HepG2 (cell line): ENCODE data around the gene CSKMT. TPM values are rescaled to one million over a fixed set of nuclear protein-coding genes. Genes with fewer than 3 reads are reported as not detected.

Source experiments
- ATF5 ChIP-seq: sonication (generic); formaldehyde crosslinking; IDR thresholded peaks from 2 replicates; pipeline ENCODE4 v1.4.0; 2020; ENCODE audit warnings: mild to moderate bottlenecking, low read depth, missing genetic modification reagents
- FLYWCH1 ChIP-seq: sonication (generic); formaldehyde crosslinking; IDR thresholded peaks from 2 replicates; pipeline ENCODE4 v1.8.1; 2023; ENCODE audit warnings: mild to moderate bottlenecking, missing genetic modification reagents
- HES4 ChIP-seq: sonication (generic); formaldehyde crosslinking; IDR thresholded peaks from 2 replicates; pipeline ENCODE4 v1.9.0; 2021; ENCODE audit warnings: mild to moderate bottlenecking, missing genetic modification reagents, borderline replicate concordance
- HNF4A ChIP-seq: sonication (generic); formaldehyde crosslinking; IDR thresholded peaks from 2 replicates; pipeline ENCODE4 v1.4.0; 2020; ENCODE audit warnings: missing genetic modification reagents
- KDM2A ChIP-seq: sonication (generic); formaldehyde crosslinking; IDR thresholded peaks from 2 replicates; pipeline ENCODE4 v1.4.0; 2020; ENCODE audit warnings: low read depth, missing genetic modification reagents, borderline replicate concordance
- KLF13 ChIP-seq: sonication (generic); formaldehyde crosslinking; IDR thresholded peaks from 2 replicates; pipeline ENCODE4 v1.4.0; 2020; ENCODE audit warnings: mild to moderate bottlenecking, missing genetic modification reagents
- ONECUT2 ChIP-seq: sonication (generic); formaldehyde crosslinking; IDR thresholded peaks from 2 replicates; pipeline ENCODE4 v1.4.0; 2020; ENCODE audit warnings: missing genetic modification reagents
- SRF ChIP-seq: IDR thresholded peaks from 2 replicates; pipeline ENCODE4 v1.6.1; 2011; ENCODE audit warnings: mild to moderate bottlenecking, low read depth, low read length, moderate library complexity
- TIGD3 ChIP-seq: sonication (generic); formaldehyde crosslinking; IDR thresholded peaks from 2 replicates; pipeline ENCODE4 v1.5.1; 2020; ENCODE audit warnings: mild to moderate bottlenecking, missing genetic modification reagents, borderline replicate concordance
- ZBTB3 ChIP-seq: sonication (generic); formaldehyde crosslinking; IDR thresholded peaks from 2 replicates; pipeline ENCODE4 v1.4.0; 2020; ENCODE audit warnings: low read depth, mild to moderate bottlenecking, moderate library complexity, missing genetic modification reagents, borderline replicate concordance
- ZFAT ChIP-seq: sonication (generic); formaldehyde crosslinking; conservative IDR thresholded peaks from 2 replicates; pipeline ENCODE4 v1.8.1; 2023; ENCODE audit warnings: missing genetic modification reagents, inconsistent platforms
- ZNF17 ChIP-seq: sonication (generic); formaldehyde crosslinking; IDR thresholded peaks from 2 replicates; pipeline ENCODE4 v1.5.0; 2020; ENCODE audit warnings: mild to moderate bottlenecking, missing genetic modification reagents
- ZNF24 ChIP-seq: fragments of 450-650 bp; IDR thresholded peaks from 2 replicates; pipeline ENCODE4 v1.6.1; 2017; ENCODE audit warnings: antibody characterized with exemption, mild to moderate bottlenecking
- ZNF281 ChIP-seq: sonication (generic); formaldehyde crosslinking; IDR thresholded peaks from 2 replicates; pipeline ENCODE4 v1.4.0; 2020; ENCODE audit warnings: missing genetic modification reagents, borderline replicate concordance
- ZNF431 ChIP-seq: sonication (generic); formaldehyde crosslinking; IDR thresholded peaks from 2 replicates; pipeline ENCODE4 v1.9.0; 2022; ENCODE audit warnings: missing genetic modification reagents, low read depth, mild to moderate bottlenecking, borderline replicate concordance
- ZNF44 ChIP-seq: sonication (generic); formaldehyde crosslinking; IDR thresholded peaks from 2 replicates; pipeline ENCODE4 v1.5.1; 2020; ENCODE audit warnings: mild to moderate bottlenecking, missing genetic modification reagents
- ZNF576 ChIP-seq: sonication (generic); formaldehyde crosslinking; IDR thresholded peaks from 2 replicates; pipeline ENCODE4 v1.4.0; 2020; ENCODE audit warnings: mild to moderate bottlenecking, missing genetic modification reagents
- polyA plus RNA-seq, 8 experiments: library from polyadenylated mRNA; depleted of rRNA in 3 of 8; stranded (reverse) in 7 of 8; unstranded in 1 of 8; fragments of >200 nt; fragmentation: Illumina TruSeq in 4 of 8; extraction: Trizol in 4 of 8; gene quantifications; 2 replicates each; pipeline versions ENCODE4 v1.2.1 to v1.2.3, GENCODE V29; 2011 to 2016; ENCODE audit warnings: low read depth in 4 of 8, missing spikeins in 1 of 8, mixed read lengths in 1 of 8; ENCODE audit not compliant: insufficient read depth in 1 of 8
- total RNA-seq, 5 experiments: library from RNA; depleted of rRNA; stranded (reverse); fragments of >200 nt; fragmentation: Illumina TruSeq; extraction: Trizol; gene quantifications; 2 replicates each; pipeline ENCODE4 v1.2.3, GENCODE V29; 2016; ENCODE audit warnings: low read depth in 1 of 5
- TF ChIP-seq, protein P1 (sequence below): sonication (generic); formaldehyde crosslinking; IDR thresholded peaks from 2 replicates; pipeline ENCODE4 v1.9.0; 2021; ENCODE audit warnings: missing genetic modification reagents, borderline replicate concordance
- TF ChIP-seq, protein P2 (sequence below): IDR thresholded peaks from 2 replicates; pipeline ENCODE4 v1.6.1; 2016; ENCODE audit warnings: control low read depth
- TF ChIP-seq, protein P3 (sequence below): IDR thresholded peaks from 2 replicates; pipeline ENCODE4 v1.6.1; 2012; ENCODE audit warnings: low read depth, low read length, improper control_type of control experiment

CSKMT gene
- total and polyA plus RNA-seq, 2 of the 13 experiments (the other 11 are each of a cell fraction or from before 2014, with no cell fraction given): 7.6 to 31.8 TPM

DNA sequence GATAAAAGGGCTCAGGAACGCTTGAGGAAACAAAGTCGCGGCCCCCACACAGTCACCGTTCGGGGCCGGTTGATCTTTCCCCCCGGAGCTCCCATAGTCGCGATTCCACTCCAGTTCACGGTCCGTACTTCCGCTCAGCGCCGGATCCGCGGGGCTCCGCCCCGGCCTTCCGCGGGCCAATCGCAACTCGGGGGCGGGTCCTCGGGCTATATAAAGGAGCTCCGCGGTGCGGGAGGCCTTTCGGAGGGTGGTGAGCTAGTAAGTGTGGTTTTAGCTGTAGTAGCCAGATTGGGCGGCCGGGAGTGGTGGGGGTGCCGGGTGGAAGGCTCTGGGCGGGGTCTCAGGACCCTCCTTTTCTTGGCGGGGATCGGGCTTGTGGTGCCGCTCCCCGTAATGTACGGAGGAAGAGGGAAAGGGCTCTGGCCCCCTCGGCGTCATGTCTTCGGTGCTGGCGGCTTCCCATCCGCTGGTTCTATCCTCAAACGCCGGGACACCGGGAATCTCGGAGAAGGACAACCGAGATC lies at the start of gene CSKMT, which contains the start of gene C11orf98 (continued):
- TF ChIP-seq ZNF576 (CRISPR knock-in tag) (0 out of 2 replicates have a peak, but pooled peaks have one; percentile 32), ZBTB3 (CRISPR knock-in tag) (peak; percentile 86), ONECUT2 (CRISPR knock-in tag) (no peak), SRF (no peak), ZNF24 (no peak), TIGD3 (CRISPR knock-in tag) (0 out of 2 replicates have a peak, but pooled peaks have one; percentile 39), ZFAT (no peak; the same call in 1 of the 2 replicates), HNF4A (CRISPR knock-in tag) (0 out of 2 replicates have a peak, but pooled peaks have one; percentile 28), ATF5 (CRISPR knock-in tag) (no peak), KLF13 (CRISPR knock-in tag) (no peak), FLYWCH1 (no peak), ZNF281 (peak; percentile 11; the same call in 1 of the 2 replicates), ZNF17 (CRISPR knock-in tag) (no peak), ZNF44 (CRISPR knock-in tag) (no peak), KDM2A (peak; percentile 98), ZNF431 (CRISPR knock-in tag) (no peak), HES4 (CRISPR knock-in tag) (peak; percentile 18; the same call in 1 of the 2 replicates)
- TF ChIP-seq, protein P1, sequence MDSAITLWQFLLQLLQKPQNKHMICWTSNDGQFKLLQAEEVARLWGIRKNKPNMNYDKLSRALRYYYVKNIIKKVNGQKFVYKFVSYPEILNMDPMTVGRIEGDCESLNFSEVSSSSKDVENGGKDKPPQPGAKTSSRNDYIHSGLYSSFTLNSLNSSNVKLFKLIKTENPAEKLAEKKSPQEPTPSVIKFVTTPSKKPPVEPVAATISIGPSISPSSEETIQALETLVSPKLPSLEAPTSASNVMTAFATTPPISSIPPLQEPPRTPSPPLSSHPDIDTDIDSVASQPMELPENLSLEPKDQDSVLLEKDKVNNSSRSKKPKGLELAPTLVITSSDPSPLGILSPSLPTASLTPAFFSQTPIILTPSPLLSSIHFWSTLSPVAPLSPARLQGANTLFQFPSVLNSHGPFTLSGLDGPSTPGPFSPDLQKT (CRISPR knock-in tag): 0 out of 2 replicates have a peak, but pooled peaks have one; percentile 27
- TF ChIP-seq, protein P2, sequence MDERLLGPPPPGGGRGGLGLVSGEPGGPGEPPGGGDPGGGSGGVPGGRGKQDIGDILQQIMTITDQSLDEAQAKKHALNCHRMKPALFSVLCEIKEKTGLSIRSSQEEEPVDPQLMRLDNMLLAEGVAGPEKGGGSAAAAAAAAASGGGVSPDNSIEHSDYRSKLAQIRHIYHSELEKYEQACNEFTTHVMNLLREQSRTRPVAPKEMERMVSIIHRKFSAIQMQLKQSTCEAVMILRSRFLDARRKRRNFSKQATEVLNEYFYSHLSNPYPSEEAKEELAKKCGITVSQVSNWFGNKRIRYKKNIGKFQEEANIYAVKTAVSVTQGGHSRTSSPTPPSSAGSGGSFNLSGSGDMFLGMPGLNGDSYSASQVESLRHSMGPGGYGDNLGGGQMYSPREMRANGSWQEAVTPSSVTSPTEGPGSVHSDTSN (CRISPR knock-in tag): no peak
- TF ChIP-seq, protein P3, sequence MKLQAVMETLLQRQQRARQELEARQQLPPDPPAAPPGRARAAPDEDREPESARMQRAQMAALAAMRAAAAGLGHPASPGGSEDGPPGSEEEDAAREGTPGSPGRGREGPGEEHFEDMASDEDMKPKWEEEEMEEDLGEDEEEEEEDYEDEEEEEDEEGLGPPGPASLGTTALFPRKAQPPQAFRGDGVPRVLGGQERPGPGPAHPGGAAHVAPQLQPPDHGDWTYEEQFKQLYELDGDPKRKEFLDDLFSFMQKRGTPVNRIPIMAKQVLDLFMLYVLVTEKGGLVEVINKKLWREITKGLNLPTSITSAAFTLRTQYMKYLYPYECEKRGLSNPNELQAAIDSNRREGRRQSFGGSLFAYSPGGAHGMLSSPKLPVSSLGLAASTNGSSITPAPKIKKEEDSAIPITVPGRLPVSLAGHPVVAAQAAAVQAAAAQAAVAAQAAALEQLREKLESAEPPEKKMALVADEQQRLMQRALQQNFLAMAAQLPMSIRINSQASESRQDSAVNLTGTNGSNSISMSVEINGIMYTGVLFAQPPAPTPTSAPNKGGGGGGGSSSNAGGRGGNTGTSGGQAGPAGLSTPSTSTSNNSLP: no peak
